ENCODE data around the gene AP3D1.

AP3D1 gene

GRCh38 chr19:2160379-2160778 lies 9.0 kb upstream of the AP3D1 start:
- H3K36me3 ChIP-seq (ENCODE audit: control insufficient read depth in 1 of 2, insufficient read depth in 2 of 2, low read depth in 1 of 2, low read length in 2 of 2), result no peaks in the 10 kb centered on the region
- H3K4me2 ChIP-seq (ENCODE audit: low read length, poor library complexity, severe bottlenecking), result no peak overlapping the region
- no peak overlapping the region for H3K4ac ChIP-seq (ENCODE audit: low read depth in 1 of 2, low read length in 2 of 2)
- H4K8ac ChIP-seq (ENCODE audit: low read length), result no peak overlapping the region
- H2BK12ac ChIP-seq (ENCODE audit: low read length in 2 of 2), result no peak overlapping the region
- no peaks in the 10 kb centered on the region for H3K79me1 ChIP-seq (replicated peaks; ENCODE audit: low read length, poor library complexity, severe bottlenecking)
- H4K91ac ChIP-seq (ENCODE audit: low read length), result no peak overlapping the region
- WGBS, result 96% methylated on average over 10 of the region's 10 CpGs
- H3K23ac ChIP-seq (ENCODE audit: low read length in 2 of 2), result peak overlapping the region in 1 of 2 experiments; percentile 31
- peaks cover 12% of the 10 kb centered on the region for H3K4me1 ChIP-seq (ENCODE audit: control insufficient read depth, insufficient read depth, low read depth, low read length)
- DNase-seq, result no peak
- H3K9me3 ChIP-seq (ENCODE audit: control insufficient read depth, low read length), result no peaks in the 10 kb centered on the region
- no peak overlapping the region for H2BK5ac ChIP-seq (ENCODE audit: low read depth, low read length, poor library complexity, severe bottlenecking)
- no peak overlapping the region for H3K18ac ChIP-seq (ENCODE audit: low read depth in 1 of 2, low read length in 2 of 2)
- H3K14ac ChIP-seq (ENCODE audit: low read length in 2 of 2), result no peak overlapping the region
- no peak overlapping the region for H3K9ac ChIP-seq (ENCODE audit: low read length)
- no peak overlapping the region for H2AFZ ChIP-seq (ENCODE audit: low read depth, low read length)
- no peak overlapping the region for H3K4me3 ChIP-seq (ENCODE audit: insufficient read depth in 1 of 2, low read depth in 1 of 2, low read length in 2 of 2)
- no peak overlapping the region for H3K27ac ChIP-seq (ENCODE audit: low read length, poor library complexity, severe bottlenecking)
- H3K27me3 ChIP-seq (ENCODE audit: control insufficient read depth in 1 of 2, insufficient read depth in 1 of 2, low read length in 2 of 2), result no peaks in the 10 kb centered on the region
- no peak overlapping the region for H2BK120ac ChIP-seq (ENCODE audit: low read depth, low read length)
- H2AK5ac ChIP-seq (ENCODE audit: low read length, severe bottlenecking), result peak overlapping the region; percentile 75
- H2BK15ac ChIP-seq (ENCODE audit: low read depth, poor library complexity, severe bottlenecking), result no peak overlapping the region

GRCh38 chr19:2157452-2157851 lies 6.1 kb upstream of the AP3D1 start:
- no peak overlapping the region for H3K27ac ChIP-seq (ENCODE audit: low read length, poor library complexity, severe bottlenecking)

GRCh38 chr19:2154587-2155075 lies 3.3 kb upstream of the AP3D1 start:
- no peak overlapping the region for H3K4ac ChIP-seq (ENCODE audit: low read depth in 1 of 2, low read length in 2 of 2)
- peak overlapping the region in 1 of 2 experiments; percentile 77 for H2BK12ac ChIP-seq (ENCODE audit: low read length in 2 of 2)
- no peak overlapping the region for H3K18ac ChIP-seq (ENCODE audit: low read depth in 1 of 2, low read length in 2 of 2)
- no peak overlapping the region for H2AFZ ChIP-seq (ENCODE audit: low read depth, low read length)
- no peak overlapping the region for H2BK120ac ChIP-seq (ENCODE audit: low read depth, low read length)
- no peak overlapping the region for H3K4me2 ChIP-seq (ENCODE audit: low read length, poor library complexity, severe bottlenecking)
- H3K79me1 ChIP-seq (replicated peaks; ENCODE audit: low read length, poor library complexity, severe bottlenecking), result no peaks in the 10 kb centered on the region
- peak overlapping the region; percentile 24 for H2AK5ac ChIP-seq (ENCODE audit: low read length, severe bottlenecking)
- H3K36me3 ChIP-seq (ENCODE audit: control insufficient read depth in 1 of 2, insufficient read depth in 2 of 2, low read depth in 1 of 2, low read length in 2 of 2), result peaks cover under 1 to 3% of the 10 kb centered on the region in 2 experiments
- DNase-seq, result no peak
- 87% methylated on average over 10 of the region's 10 CpGs for WGBS
- no peak overlapping the region for H4K91ac ChIP-seq (ENCODE audit: low read length)
- no peak overlapping the region for H3K14ac ChIP-seq (ENCODE audit: low read length in 2 of 2)
- H3K9me3 ChIP-seq (ENCODE audit: control insufficient read depth, low read length), result no peaks in the 10 kb centered on the region
- no peak overlapping the region for H2BK15ac ChIP-seq (ENCODE audit: low read depth, poor library complexity, severe bottlenecking)
- H4K8ac ChIP-seq (ENCODE audit: low read length), result no peak overlapping the region
- H3K4me1 ChIP-seq (ENCODE audit: control insufficient read depth, insufficient read depth, low read depth, low read length), result peaks cover 8% of the 10 kb centered on the region
- H3K4me3 ChIP-seq (ENCODE audit: insufficient read depth in 1 of 2, low read depth in 1 of 2, low read length in 2 of 2), result no peak overlapping the region
- H2BK5ac ChIP-seq (ENCODE audit: low read depth, low read length, poor library complexity, severe bottlenecking), result no peak overlapping the region
- no peak overlapping the region for H3K27ac ChIP-seq (ENCODE audit: low read length, poor library complexity, severe bottlenecking)
- peak overlapping the region; percentile 71 for H3K9ac ChIP-seq (ENCODE audit: low read length)
- H3K23ac ChIP-seq (ENCODE audit: low read length in 2 of 2), result no peak overlapping the region
- no peaks in the 10 kb centered on the region for H3K27me3 ChIP-seq (ENCODE audit: control insufficient read depth in 1 of 2, insufficient read depth in 1 of 2, low read length in 2 of 2)

More at GRCh38 chr19:2157452-2157851, 6.1 kb upstream of the AP3D1 start:
- peaks cover 7% of the 10 kb centered on the region for H3K4me1 ChIP-seq (ENCODE audit: control insufficient read depth, insufficient read depth, low read depth, low read length)
- H2BK5ac ChIP-seq (ENCODE audit: low read depth, low read length, poor library complexity, severe bottlenecking), result no peak overlapping the region
- no peak overlapping the region for H3K4ac ChIP-seq (ENCODE audit: low read depth in 1 of 2, low read length in 2 of 2)
- DNase-seq, result no peak
- no peak overlapping the region for H4K8ac ChIP-seq (ENCODE audit: low read length)
- 88% methylated on average over 2 of the region's 2 CpGs for WGBS
- H3K9me3 ChIP-seq (ENCODE audit: control insufficient read depth, low read length), result no peaks in the 10 kb centered on the region
- no peaks in the 10 kb centered on the region for H3K27me3 ChIP-seq (ENCODE audit: control insufficient read depth in 1 of 2, insufficient read depth in 1 of 2, low read length in 2 of 2)
- no peak overlapping the region for H3K4me3 ChIP-seq (ENCODE audit: insufficient read depth in 1 of 2, low read depth in 1 of 2, low read length in 2 of 2)
- H2BK12ac ChIP-seq (ENCODE audit: low read length in 2 of 2), result no peak overlapping the region
- H3K18ac ChIP-seq (ENCODE audit: low read depth in 1 of 2, low read length in 2 of 2), result no peak overlapping the region
- H3K23ac ChIP-seq (ENCODE audit: low read length in 2 of 2), result no peak overlapping the region
- no peak overlapping the region for H2BK15ac ChIP-seq (ENCODE audit: low read depth, poor library complexity, severe bottlenecking)
- peak overlapping the region; percentile 4 for H3K9ac ChIP-seq (ENCODE audit: low read length)
- no peak overlapping the region for H3K4me2 ChIP-seq (ENCODE audit: low read length, poor library complexity, severe bottlenecking)
- H2AK5ac ChIP-seq (ENCODE audit: low read length, severe bottlenecking), result no peak overlapping the region
- H2AFZ ChIP-seq (ENCODE audit: low read depth, low read length), result no peak overlapping the region
- H3K79me1 ChIP-seq (replicated peaks; ENCODE audit: low read length, poor library complexity, severe bottlenecking), result no peaks in the 10 kb centered on the region
- no peak overlapping the region for H4K91ac ChIP-seq (ENCODE audit: low read length)
- no peak overlapping the region for H2BK120ac ChIP-seq (ENCODE audit: low read depth, low read length)
- no peaks in the 10 kb centered on the region for H3K36me3 ChIP-seq (ENCODE audit: control insufficient read depth in 1 of 2, insufficient read depth in 2 of 2, low read depth in 1 of 2, low read length in 2 of 2)
- no peak overlapping the region for H3K14ac ChIP-seq (ENCODE audit: low read length in 2 of 2)

- H3K36me3 ChIP-seq (ENCODE audit: control insufficient read depth in 1 of 2, insufficient read depth in 2 of 2, low read depth in 1 of 2, low read length in 2 of 2), result peaks cover 13 to 20% of the 10 kb centered on the region in 2 experiments
- peak overlapping the region; percentile 98 for H4K91ac ChIP-seq (ENCODE audit: low read length)
- peak overlapping the region; percentile 92 to 96 for H3K4ac ChIP-seq (ENCODE audit: low read depth in 1 of 2, low read length in 2 of 2)
- DNase-seq, result peak; percentile 20
- H3K4me3 ChIP-seq (ENCODE audit: insufficient read depth in 1 of 2, low read depth in 1 of 2, low read length in 2 of 2), result peak overlapping the region; percentile 87 to 95
- no peak overlapping the region for H2BK12ac ChIP-seq (ENCODE audit: low read length in 2 of 2)
- H3K27ac ChIP-seq (ENCODE audit: low read length, poor library complexity, severe bottlenecking), result peak overlapping the region; percentile 54
- no peaks in the 10 kb centered on the region for H3K27me3 ChIP-seq (ENCODE audit: control insufficient read depth in 1 of 2, insufficient read depth in 1 of 2, low read length in 2 of 2)
- peak overlapping the region in 1 of 2 experiments; percentile 99 for H3K14ac ChIP-seq (ENCODE audit: low read length in 2 of 2)
- H3K79me1 ChIP-seq (replicated peaks; ENCODE audit: low read length, poor library complexity, severe bottlenecking), result no peaks in the 10 kb centered on the region
- H2BK5ac ChIP-seq (ENCODE audit: low read depth, low read length, poor library complexity, severe bottlenecking), result peak overlapping the region; percentile 94
- peaks cover 23% of the 10 kb centered on the region for H3K4me1 ChIP-seq (ENCODE audit: control insufficient read depth, insufficient read depth, low read depth, low read length)
- H3K9ac ChIP-seq (ENCODE audit: low read length), result peak overlapping the region; percentile 97
- H3K4me2 ChIP-seq (ENCODE audit: low read length, poor library complexity, severe bottlenecking), result peak overlapping the region; percentile 72
- peak overlapping the region; percentile 93 for H2BK120ac ChIP-seq (ENCODE audit: low read depth, low read length)
- H2AFZ ChIP-seq (ENCODE audit: low read depth, low read length), result peak overlapping the region; percentile 62
- peak overlapping the region; percentile 81 for H2BK15ac ChIP-seq (ENCODE audit: low read depth, poor library complexity, severe bottlenecking)
- no peaks in the 10 kb centered on the region for H3K9me3 ChIP-seq (ENCODE audit: control insufficient read depth, low read length)
- WGBS, result under 1% methylated on average over 34 of the region's 36 CpGs
- H2AK5ac ChIP-seq (ENCODE audit: low read length, severe bottlenecking), result peak overlapping the region; percentile 10
- H4K8ac ChIP-seq (ENCODE audit: low read length), result peak overlapping the region; percentile 91
- peak overlapping the region; percentile 85 to 96 for H3K18ac ChIP-seq (ENCODE audit: low read depth in 1 of 2, low read length in 2 of 2)
- peak overlapping the region; percentile 46 to 92 for H3K23ac ChIP-seq (ENCODE audit: low read length in 2 of 2)
These were observed 500 bp downstream of the AP3D1 start for GRCh38 chr19:2150794-2151338.
